PC-3 (cell line): ENCODE data around the gene POM121C. TPM values are rescaled to one million over a fixed set of nuclear protein-coding genes. Genes with fewer than 3 reads are reported as not detected.
"Not testable (repeated sequence)": the region's sequence is repeated elsewhere in the genome, so short reads cannot be mapped to it uniquely, and the experiment has no call there.

Experiments used
- ATAC-seq: fragments of 200-7000 bp; cut with Tn5 transposase; 2 replicates; pipeline ENCODE4 v1.9.1; 2020; ENCODE audit warnings: mild to moderate bottlenecking, moderate library complexity
- BruUV-seq: library from RNA; stranded (reverse); fragments of 400-500 nt; replicated peaks from 2 replicates; lab custom pipeline; 2021; lab: Mats Ljungman, UMichigan
- CTCF ChIA-PET: fragments of 300-600 bp; sonication (Branson Sonifier 250); formaldehyde crosslinking; loops from one replicate; lab custom pipeline; 2022; ENCODE audit warnings: antibody characterized with exemption; lab: Charles Lee
- POLR2A ChIA-PET: fragments of 300-600 bp; sonication (Branson Sonifier 250); formaldehyde crosslinking; loops from one replicate; lab custom pipeline; 2022; ENCODE audit warnings: antibody characterized with exemption; ENCODE audit not compliant: unreplicated experiment; lab: Charles Lee
- DNase-seq: peaks from one replicate; pipeline ENCODE4 v3.0.0-alpha.2; 2015
- H2AFZ ChIP-seq: fragments of 300-600 bp; sonication (generic); 2 replicates; pipeline ENCODE4 v1.6.0; 2016; ENCODE audit warnings: antibody characterized with exemption, low read length
- H3F3A ChIP-seq: fragments of 300-600 bp; sonication (generic); one replicate; pipeline ENCODE4 v1.6.0; 2017; ENCODE audit warnings: antibody characterized with exemption, low read length, control low read depth, mild to moderate bottlenecking; ENCODE audit not compliant: unreplicated experiment
- H3K27ac ChIP-seq: fragments of 300-600 bp; sonication (generic); 2 replicates; pipeline ENCODE4 v1.5.1; 2016; ENCODE audit warnings: mild to moderate bottlenecking, low read length
- H3K27me3 ChIP-seq: fragments of 300-600 bp; sonication (generic); 2 replicates; pipeline ENCODE4 v1.6.1; 2016; ENCODE audit warnings: low read length, mixed read lengths
- H3K36me3 ChIP-seq: fragments of 300-600 bp; sonication (generic); 2 replicates; pipeline ENCODE4 v1.6.1; 2016; ENCODE audit warnings: low read depth, mixed run types, low read length, mixed read lengths
- H3K4me1 ChIP-seq: fragments of 300-600 bp; sonication (generic); 2 replicates; pipeline ENCODE4 v1.5.1; 2016; ENCODE audit warnings: low read length; ENCODE audit not compliant: insufficient read depth
- H3K4me2 ChIP-seq: fragments of 300-600 bp; sonication (generic); 2 replicates; pipeline ENCODE4 v1.6.0; 2016; ENCODE audit warnings: low read length
- H3K4me3 ChIP-seq: fragments of 300-600 bp; sonication (generic); 2 replicates; pipeline ENCODE4 v1.5.1; 2016; ENCODE audit warnings: mild to moderate bottlenecking, low read length, mixed read lengths
- H3K79me2 ChIP-seq: fragments of 300-600 bp; sonication (generic); 2 replicates; pipeline ENCODE4 v1.6.1; 2017; ENCODE audit warnings: low read length, mixed read lengths
- H3K9ac ChIP-seq: fragments of 300-600 bp; sonication (generic); 2 replicates; pipeline ENCODE4 v1.6.0; 2016; ENCODE audit warnings: mild to moderate bottlenecking, low read length
- H3K9me2 ChIP-seq: fragments of 300-600 bp; sonication (generic); replicated peaks from 2 replicates; pipeline ENCODE4 v1.6.1; 2016; ENCODE audit warnings: mixed run types, low read length, mixed read lengths
- H3K9me3 ChIP-seq: fragments of 300-600 bp; sonication (generic); 2 replicates; pipeline ENCODE4 v1.6.1; 2016; ENCODE audit warnings: low read length, mixed read lengths
- H4K20me1 ChIP-seq: fragments of 300-600 bp; sonication (generic); 2 replicates; pipeline ENCODE4 v1.6.1; 2016; ENCODE audit warnings: low read length, mixed read lengths
- intact Hi-C: fragments of 100-400 bp; cut with micrococcal nuclease; formaldehyde crosslinking; loops from 2 replicates; pipeline ENCODE4 v1.9.0; 2023
- total RNA-seq: library from RNA; depleted of rRNA; stranded (reverse); fragments of >200 nt; gene quantifications from 2 replicates; pipeline ENCODE4 v1.2.3, GENCODE V29; 2014

The POM121C gene
- total RNA-seq, 1 experiment from 2014 or later, result 11.0 TPM

DNA sequence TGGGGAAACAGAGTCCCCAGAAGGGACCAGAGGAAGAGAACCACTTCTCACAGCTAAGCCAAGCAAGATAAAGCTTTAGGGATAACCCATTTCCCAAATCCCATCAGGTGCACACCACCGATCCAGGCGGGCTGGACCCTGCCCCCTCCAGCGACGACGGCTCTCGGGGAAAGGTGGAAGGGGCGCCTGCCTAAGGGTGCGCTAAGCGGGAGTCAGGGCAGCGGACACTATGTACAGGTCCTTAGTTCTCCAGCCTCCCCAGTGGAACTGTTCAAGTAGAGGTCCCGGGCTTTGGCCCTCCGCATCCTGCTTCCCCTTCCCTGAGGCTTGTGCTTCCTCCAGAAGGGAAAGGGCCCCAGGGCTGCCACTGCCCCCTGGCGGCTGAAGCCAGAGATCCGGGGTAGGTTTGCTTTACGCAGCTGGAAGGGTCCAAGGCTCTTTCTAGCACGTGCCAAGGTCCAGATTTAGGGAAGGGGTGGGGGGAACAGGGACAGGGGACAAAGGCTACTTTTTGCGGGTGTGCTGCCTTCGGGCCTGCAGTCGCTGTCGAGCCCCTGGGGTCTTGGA lies 67.7 kb downstream of the POM121C start:
- H3K79me2 ChIP-seq, BruUV-seq, H3K9me3 ChIP-seq, H3K9me2 ChIP-seq, DNase-seq, CTCF ChIA-PET, H3K4me3 ChIP-seq, H3K9ac ChIP-seq, H2AFZ ChIP-seq, H4K20me1 ChIP-seq, H3K4me1 ChIP-seq, H3F3A ChIP-seq, H3K27ac ChIP-seq, H3K27me3 ChIP-seq, POLR2A ChIA-PET, H3K36me3 ChIP-seq, intact Hi-C loops, H3K4me2 ChIP-seq: not testable (repeated sequence)
- peak; percentile 32 for ATAC-seq

GRCh38 chr7:75416787-75417186 lies 69.3 kb downstream of the POM121C start:
- intact Hi-C loops, H3K4me1 ChIP-seq, H3K27ac ChIP-seq, H3K9me2 ChIP-seq, H4K20me1 ChIP-seq, H3K27me3 ChIP-seq, DNase-seq, H3K36me3 ChIP-seq, H3K79me2 ChIP-seq, H2AFZ ChIP-seq, H3K4me3 ChIP-seq, CTCF ChIA-PET, POLR2A ChIA-PET, H3K4me2 ChIP-seq, H3K9ac ChIP-seq, ATAC-seq, H3F3A ChIP-seq, H3K9me3 ChIP-seq: not testable (repeated sequence)
- BruUV-seq, result TSS peak; percentile 31

DNA sequence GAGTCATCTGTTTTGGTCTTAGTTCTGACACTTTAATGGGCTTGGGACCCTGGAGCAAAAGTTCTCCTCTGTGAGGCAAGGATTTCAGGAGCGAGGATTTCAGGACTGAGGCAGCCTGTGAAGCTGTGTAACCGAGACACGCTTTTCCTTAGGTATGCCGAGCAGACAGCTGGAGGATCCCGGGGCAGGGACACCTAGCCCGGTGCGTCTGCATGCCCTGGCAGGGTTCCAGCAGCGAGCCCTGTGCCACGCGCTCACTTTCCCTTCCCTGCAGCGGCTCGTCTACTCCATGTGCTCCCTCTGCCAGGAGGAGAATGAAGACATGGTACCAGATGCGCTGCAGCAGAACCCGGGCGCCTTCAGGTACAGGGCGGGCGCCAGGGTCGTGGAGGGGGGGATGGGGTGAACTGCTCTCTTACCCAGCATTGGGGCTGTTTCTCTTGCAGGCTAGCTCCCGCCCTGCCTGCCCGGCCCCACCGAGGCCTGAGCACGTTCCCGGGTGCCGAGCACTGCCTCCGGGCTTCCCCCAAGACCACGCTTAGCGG lies 70.2 kb downstream of the POM121C start:
- CTCF ChIA-PET, H3K4me2 ChIP-seq, intact Hi-C loops, H3K36me3 ChIP-seq, H3F3A ChIP-seq, ATAC-seq, H4K20me1 ChIP-seq, H3K27ac ChIP-seq, BruUV-seq, H3K27me3 ChIP-seq, H3K9me2 ChIP-seq, H3K4me3 ChIP-seq, H3K9ac ChIP-seq, H2AFZ ChIP-seq, H3K9me3 ChIP-seq, H3K4me1 ChIP-seq, POLR2A ChIA-PET, DNase-seq, H3K79me2 ChIP-seq: not testable (repeated sequence)

- H3K4me3 ChIP-seq, DNase-seq, H3K9ac ChIP-seq, CTCF ChIA-PET, H4K20me1 ChIP-seq, H3K4me1 ChIP-seq, H3K9me3 ChIP-seq, H3K36me3 ChIP-seq, H3K9me2 ChIP-seq, H3K27ac ChIP-seq, H3K79me2 ChIP-seq, ATAC-seq, H3F3A ChIP-seq, POLR2A ChIA-PET, intact Hi-C loops, H3K4me2 ChIP-seq, H2AFZ ChIP-seq, H3K27me3 ChIP-seq, BruUV-seq: not testable (repeated sequence)
Observed at GRCh38 chr7:75415428-75415817, 70.7 kb downstream of the POM121C start.

DNA sequence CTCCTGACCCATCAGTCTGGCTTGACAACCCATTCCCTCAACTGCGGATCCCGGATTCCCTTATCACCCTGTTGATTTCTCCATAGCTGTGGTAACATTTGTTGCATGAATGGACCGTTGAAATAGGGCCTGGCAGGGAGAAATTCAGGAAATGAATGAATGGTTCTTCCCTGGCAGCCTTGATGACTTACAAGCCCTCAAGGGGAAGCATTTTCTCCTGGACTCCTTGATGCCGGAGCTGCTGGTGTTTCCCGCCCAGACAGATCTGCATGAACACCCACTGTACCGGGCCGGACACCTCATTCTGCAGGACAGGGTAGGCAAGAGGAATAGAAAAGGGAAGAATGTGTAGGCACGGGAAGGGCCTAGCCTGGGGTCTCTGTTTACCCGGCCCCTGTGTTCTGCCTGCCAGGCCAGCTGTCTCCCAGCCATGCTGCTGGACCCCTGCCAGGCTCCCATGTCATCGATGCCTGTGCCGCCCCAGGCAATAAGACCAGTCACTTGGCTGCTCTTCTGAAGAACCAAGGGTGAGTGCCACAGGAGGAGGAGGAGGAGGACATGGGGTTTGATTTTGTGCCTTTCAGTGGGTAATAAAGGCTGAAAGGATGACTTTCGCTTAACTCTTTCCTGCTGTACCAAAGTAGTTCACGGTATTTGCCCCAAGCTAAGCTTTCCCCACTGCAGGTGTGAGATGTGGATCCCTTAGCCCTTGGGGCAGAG lies 71.2 kb downstream of the POM121C start:
- CTCF ChIA-PET, H2AFZ ChIP-seq, H3K4me1 ChIP-seq, POLR2A ChIA-PET, H3F3A ChIP-seq, H3K9ac ChIP-seq, H3K4me2 ChIP-seq, H3K79me2 ChIP-seq, H3K36me3 ChIP-seq, ATAC-seq, H3K9me2 ChIP-seq, H3K27me3 ChIP-seq, BruUV-seq, H3K4me3 ChIP-seq, DNase-seq, H3K9me3 ChIP-seq, H4K20me1 ChIP-seq, intact Hi-C loops, H3K27ac ChIP-seq: not testable (repeated sequence)

- H3K9ac ChIP-seq, H3K36me3 ChIP-seq, H3K4me2 ChIP-seq, POLR2A ChIA-PET, CTCF ChIA-PET, H2AFZ ChIP-seq, H3K79me2 ChIP-seq, intact Hi-C loops, H3K27ac ChIP-seq, H3K9me3 ChIP-seq, H3K27me3 ChIP-seq, H3F3A ChIP-seq, ATAC-seq, H4K20me1 ChIP-seq, DNase-seq, H3K9me2 ChIP-seq, H3K4me1 ChIP-seq, H3K4me3 ChIP-seq: not testable (repeated sequence)
- BruUV-seq, result TSS peak; percentile 2
Observed at GRCh38 chr7:75414204-75414603, 71.9 kb downstream of the POM121C start.
